ENCODE measurements around the gene DCUN1D2. TPM values are rescaled to one million over a fixed set of nuclear protein-coding genes. Genes with fewer than 3 reads are reported as not detected.

DCUN1D2 gene
- polyA plus RNA-seq, 4 donors = 7.3 to 19.2 (median 15.7) TPM

DNA sequence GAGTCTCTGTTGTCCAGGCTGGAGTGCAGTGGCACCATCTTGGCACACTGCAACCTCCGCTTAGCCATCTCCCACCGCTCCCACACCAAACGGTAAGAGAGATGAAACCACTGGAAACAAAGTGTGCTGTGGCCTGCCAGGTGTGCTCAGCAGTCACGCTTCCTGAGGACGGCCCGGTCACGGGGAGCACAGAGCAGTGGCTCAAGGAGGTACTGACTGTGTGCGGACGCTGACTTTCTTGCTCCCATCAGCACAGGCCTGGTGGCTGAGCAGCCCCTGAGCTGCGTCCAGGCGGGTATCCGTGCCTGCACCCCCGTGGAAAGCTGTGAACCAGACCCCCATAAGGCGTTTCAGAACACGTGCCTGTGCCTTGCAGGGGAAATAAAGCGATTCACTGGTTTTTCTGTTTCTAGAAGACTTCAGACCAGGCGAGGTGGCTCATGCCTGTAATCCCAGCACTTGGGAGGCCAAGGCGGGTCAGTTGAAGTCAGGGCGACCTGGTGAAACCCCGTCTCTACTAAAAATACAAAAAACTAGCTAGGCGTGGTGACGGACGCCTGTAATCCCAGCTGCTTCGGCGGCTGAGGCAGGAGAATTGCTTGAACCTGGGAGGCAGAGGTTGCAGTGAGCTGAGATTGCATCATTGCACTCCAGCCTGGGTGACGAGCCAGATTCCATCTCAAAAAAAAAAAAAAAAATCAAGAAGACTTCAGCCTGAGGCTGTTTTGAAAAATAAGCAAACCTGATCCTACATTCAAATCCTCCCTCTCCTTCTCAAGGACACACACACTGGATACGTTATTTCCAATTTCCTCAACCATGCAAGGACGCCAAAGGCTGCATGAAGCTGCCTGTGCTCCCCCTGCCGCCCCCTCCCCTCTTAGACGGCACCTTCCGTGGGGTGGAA is 62.7 kb downstream of the DCUN1D2 start:
- 87 to 88% (median 88%) methylated on average over 31 of the region's 31 CpGs for WGBS, 3 donors
- no peak for DNase-seq
- no peak overlapping the region for H3K27ac ChIP-seq (ENCODE audit: low read depth in 1 of 3, low read length in 2 of 3)
- FAIRE-seq = no peak
- no peaks in the 10 kb centered on the region for H3K4me1 ChIP-seq (ENCODE audit: control insufficient read depth in 3 of 3, insufficient read depth in 2 of 3, low read depth in 1 of 3, low read length in 2 of 3)
- H3K4me3 ChIP-seq (ENCODE audit: low read depth in 1 of 3, low read length in 3 of 3) = no peak overlapping the region
- H3K27me3 ChIP-seq (ENCODE audit: control insufficient read depth in 3 of 3, insufficient read depth in 3 of 3, low read length in 3 of 3) = no peaks in the 10 kb centered on the region
- no peaks in the 10 kb centered on the region for H3K36me3 ChIP-seq (ENCODE audit: control insufficient read depth in 3 of 3, insufficient read depth in 2 of 3, low read depth in 1 of 3, low read length in 3 of 3)
- H3K9me3 ChIP-seq (ENCODE audit: control insufficient read depth in 2 of 2, insufficient read depth in 1 of 2, low read depth in 1 of 2, low read length in 1 of 2) = no peaks in the 10 kb centered on the region

DNA sequence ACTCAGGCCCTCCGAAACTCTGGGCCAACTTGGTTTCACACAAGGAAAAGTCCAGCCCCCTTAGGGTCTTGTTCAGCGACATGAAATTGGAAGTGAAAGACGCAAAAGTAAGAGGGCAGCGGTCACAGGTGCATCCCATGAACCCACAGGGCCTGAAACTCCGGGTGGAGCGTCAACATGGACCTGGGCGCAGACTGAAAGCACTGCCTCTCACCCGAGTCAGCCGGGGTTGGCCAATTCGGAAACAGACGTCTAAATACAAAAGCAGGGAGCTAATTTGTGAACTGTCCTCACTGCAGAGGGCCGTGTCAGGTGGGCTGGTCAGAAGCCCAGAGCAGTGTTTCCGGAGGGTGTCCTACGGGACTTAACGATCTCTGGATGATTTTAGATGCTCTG is 63.9 kb downstream of the DCUN1D2 start:
- Histone ChIP-seq H3K9me3 (ENCODE audit: control insufficient read depth in 2 of 2, insufficient read depth in 1 of 2, low read depth in 1 of 2, low read length in 1 of 2) (no peaks in the 10 kb centered on the region), H3K36me3 (ENCODE audit: control insufficient read depth in 3 of 3, insufficient read depth in 2 of 3, low read depth in 1 of 3, low read length in 3 of 3) (no peaks in the 10 kb centered on the region), H3K4me1 (ENCODE audit: control insufficient read depth in 3 of 3, insufficient read depth in 2 of 3, low read depth in 1 of 3, low read length in 2 of 3) (no peaks in the 10 kb centered on the region), H3K27me3 (ENCODE audit: control insufficient read depth in 3 of 3, insufficient read depth in 3 of 3, low read length in 3 of 3) (no peaks in the 10 kb centered on the region), H3K4me3 (ENCODE audit: low read depth in 1 of 3, low read length in 3 of 3) (no peak overlapping the region), H3K27ac (ENCODE audit: low read depth in 1 of 3, low read length in 2 of 3) (no peak overlapping the region)
- no peak for FAIRE-seq
- no peak for DNase-seq
- WGBS, 3 donors = 92 to 94% (median 93%) methylated on average over 15 of the region's 15 CpGs

DNA sequence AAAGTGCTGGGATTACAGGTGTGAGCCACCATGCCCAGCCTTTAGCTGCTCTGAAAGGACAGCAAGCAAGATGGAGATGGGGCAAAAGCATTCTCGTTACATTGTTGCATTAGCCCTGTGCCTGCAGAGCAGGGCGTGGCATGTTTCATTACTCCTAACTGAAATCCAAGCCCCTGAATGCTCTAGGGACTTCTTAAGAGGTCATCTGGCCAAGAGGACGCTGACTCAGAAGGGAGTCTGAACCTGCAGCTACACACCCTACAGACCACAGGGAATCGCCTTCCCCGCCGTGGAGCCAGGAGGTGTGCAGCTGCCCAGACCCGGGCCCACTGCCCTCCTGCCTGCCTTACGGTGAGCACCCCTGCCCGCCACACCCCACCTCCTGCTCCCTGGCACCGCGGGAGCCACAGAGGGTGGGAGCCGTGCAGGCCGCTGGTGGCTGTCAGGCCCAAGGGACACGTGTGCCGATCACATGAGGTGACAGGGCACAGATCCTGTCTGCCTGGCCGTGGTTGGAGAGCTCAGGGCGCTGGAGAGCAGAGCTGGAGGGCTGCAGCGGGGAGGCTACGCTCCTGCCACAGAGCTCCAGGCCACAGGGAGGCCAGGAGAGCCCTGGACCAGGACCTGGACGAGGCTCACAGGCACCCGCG is 64.4 kb downstream of the DCUN1D2 start:
- H3K4me1 ChIP-seq (ENCODE audit: control insufficient read depth in 3 of 3, insufficient read depth in 2 of 3, low read depth in 1 of 3, low read length in 2 of 3) = no peaks in the 10 kb centered on the region
- no peaks in the 10 kb centered on the region for H3K27me3 ChIP-seq (ENCODE audit: control insufficient read depth in 3 of 3, insufficient read depth in 3 of 3, low read length in 3 of 3)
- FAIRE-seq (no peak), DNase-seq (no peak)
- H3K9me3 ChIP-seq (ENCODE audit: control insufficient read depth in 2 of 2, insufficient read depth in 1 of 2, low read depth in 1 of 2, low read length in 1 of 2) = no peaks in the 10 kb centered on the region
- no peak overlapping the region for H3K27ac ChIP-seq (ENCODE audit: low read depth in 1 of 3, low read length in 2 of 3)
- H3K4me3 ChIP-seq (ENCODE audit: low read depth in 1 of 3, low read length in 3 of 3) = no peak overlapping the region
- no peaks in the 10 kb centered on the region for H3K36me3 ChIP-seq (ENCODE audit: control insufficient read depth in 3 of 3, insufficient read depth in 2 of 3, low read depth in 1 of 3, low read length in 3 of 3)
- WGBS, 3 donors = 93% methylated on average over 15 to 22 of the region's 22 CpGs

DNA sequence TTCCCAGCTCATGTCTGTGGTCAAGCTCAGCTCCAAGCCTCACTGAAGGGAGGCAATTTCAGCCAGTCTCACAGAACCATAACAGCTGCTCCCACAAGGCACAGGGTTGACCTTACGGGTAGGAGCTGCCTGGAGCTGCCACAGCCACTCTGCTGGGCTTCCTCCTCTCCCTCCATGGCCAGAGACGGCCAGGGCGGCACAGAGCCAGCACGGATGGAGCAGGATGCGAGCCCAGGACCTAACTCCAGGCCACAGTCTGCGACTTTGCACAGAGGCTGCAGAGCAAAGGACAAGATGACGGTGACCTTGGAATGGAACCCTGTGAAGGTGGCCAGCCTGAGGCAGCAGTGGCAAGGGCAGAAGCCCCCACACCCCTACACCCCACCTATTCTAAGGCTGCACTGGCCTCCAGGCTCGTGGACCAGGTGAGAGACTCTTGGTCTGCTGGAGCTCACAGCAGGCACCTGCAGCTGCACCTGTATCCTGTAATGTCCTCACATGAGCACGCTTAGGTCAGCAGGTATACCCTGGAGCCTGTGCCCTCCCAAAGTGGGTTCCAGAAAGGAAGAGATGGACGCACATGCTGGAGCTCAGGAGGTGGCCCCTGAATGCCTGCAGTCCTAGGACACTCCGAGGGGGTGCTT is 66.9 kb downstream of the DCUN1D2 start:
- Histone ChIP-seq H3K4me1 (ENCODE audit: control insufficient read depth in 3 of 3, insufficient read depth in 2 of 3, low read depth in 1 of 3, low read length in 2 of 3) (no peaks in the 10 kb centered on the region), H3K27ac (ENCODE audit: low read depth in 1 of 3, low read length in 2 of 3) (no peak overlapping the region), H3K27me3 (ENCODE audit: control insufficient read depth in 3 of 3, insufficient read depth in 3 of 3, low read length in 3 of 3) (peaks cover 0 to under 1% (median 0%) of the 10 kb centered on the region in 3 donors), H3K4me3 (ENCODE audit: low read depth in 1 of 3, low read length in 3 of 3) (no peak overlapping the region), H3K36me3 (ENCODE audit: control insufficient read depth in 3 of 3, insufficient read depth in 2 of 3, low read depth in 1 of 3, low read length in 3 of 3) (no peaks in the 10 kb centered on the region), H3K9me3 (ENCODE audit: control insufficient read depth in 2 of 2, insufficient read depth in 1 of 2, low read depth in 1 of 2, low read length in 1 of 2) (no peaks in the 10 kb centered on the region)
- DNase-seq (no peak), FAIRE-seq (no peak)
- 81 to 87% (median 86%) methylated on average over 11 of the region's 11 CpGs for WGBS, 3 donors

DNA sequence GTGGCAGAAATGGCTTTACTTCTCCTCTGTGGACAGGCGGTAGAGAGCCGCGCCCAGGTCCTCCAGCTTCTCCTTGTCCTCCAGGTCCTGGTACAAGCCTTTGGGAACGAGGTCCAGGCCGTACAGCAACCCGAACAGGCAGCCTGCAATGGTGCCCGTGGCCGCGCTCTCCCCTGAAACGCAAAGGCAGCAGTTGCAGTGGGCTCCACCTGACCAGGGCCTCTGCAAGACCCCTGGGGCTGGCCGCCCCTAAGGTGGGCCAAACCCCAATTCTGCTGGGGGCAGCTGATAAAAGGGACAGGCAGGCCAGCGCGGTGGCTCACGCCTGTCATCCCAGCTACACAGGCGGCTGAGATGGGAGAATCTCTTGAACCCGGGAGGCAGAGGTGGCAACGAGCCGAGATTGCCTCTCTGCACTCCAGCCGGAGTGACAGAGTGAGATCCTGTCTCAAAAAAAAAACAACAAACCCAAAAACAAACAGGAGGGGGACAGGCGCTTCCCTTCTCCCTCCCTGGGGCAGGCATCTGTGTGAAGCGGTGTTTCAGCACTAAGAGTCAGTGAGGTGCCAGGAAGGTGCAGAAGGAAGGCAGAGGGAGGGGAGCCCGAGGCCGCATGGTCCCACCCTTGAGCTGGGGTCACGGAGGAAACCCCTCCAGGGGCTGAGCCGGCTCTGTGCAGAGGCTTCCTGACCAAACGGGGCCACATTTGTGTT is 67.5 kb downstream of the DCUN1D2 start:
- no peak for DNase-seq
- WGBS, 3 donors = 85 to 87% (median 86%) methylated on average over 25 to 26 of the region's 26 CpGs
- Histone ChIP-seq H3K27ac (ENCODE audit: low read depth in 1 of 3, low read length in 2 of 3) (peak overlapping the region in 1 of 3 donors; percentile 60), H3K36me3 (ENCODE audit: control insufficient read depth in 3 of 3, insufficient read depth in 2 of 3, low read depth in 1 of 3, low read length in 3 of 3) (no peaks in the 10 kb centered on the region), H3K4me1 (ENCODE audit: control insufficient read depth in 3 of 3, insufficient read depth in 2 of 3, low read depth in 1 of 3, low read length in 2 of 3) (no peaks in the 10 kb centered on the region), H3K9me3 (ENCODE audit: control insufficient read depth in 2 of 2, insufficient read depth in 1 of 2, low read depth in 1 of 2, low read length in 1 of 2) (no peaks in the 10 kb centered on the region), H3K4me3 (ENCODE audit: low read depth in 1 of 3, low read length in 3 of 3) (no peak overlapping the region), H3K27me3 (ENCODE audit: control insufficient read depth in 3 of 3, insufficient read depth in 3 of 3, low read length in 3 of 3) (peaks cover 0 to 2% (median 0%) of the 10 kb centered on the region in 3 donors)
- FAIRE-seq = no peak

DNA sequence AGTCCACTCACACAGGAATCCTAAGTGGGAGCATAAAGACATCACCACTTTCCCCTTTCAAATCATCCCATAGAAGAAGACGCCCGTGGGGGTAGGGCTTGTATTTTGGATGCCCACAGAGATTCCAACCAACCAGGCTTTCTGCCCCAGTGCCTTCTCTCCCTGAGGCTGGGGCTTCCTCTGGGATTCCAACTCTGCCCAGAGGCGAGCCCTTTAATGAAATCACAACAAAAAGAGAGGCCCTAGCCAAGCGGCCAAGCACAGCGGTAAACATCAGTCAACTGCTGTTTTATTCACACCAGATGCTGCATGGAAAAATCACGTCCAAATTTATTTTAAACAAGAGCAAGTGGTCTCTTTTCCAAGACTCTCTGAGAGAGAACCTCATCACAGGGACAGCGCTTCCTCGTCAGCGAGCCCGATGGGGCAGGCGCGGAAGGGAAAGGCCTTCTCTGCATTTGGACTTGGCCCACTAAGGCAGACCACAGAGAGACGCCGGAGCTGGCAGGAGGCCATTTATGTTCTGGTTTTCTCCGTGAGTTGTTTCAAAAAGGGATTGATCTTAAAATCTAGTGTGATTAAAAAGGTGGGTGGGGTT is 68.7 kb downstream of the DCUN1D2 start:
- FAIRE-seq = no peak

DNA sequence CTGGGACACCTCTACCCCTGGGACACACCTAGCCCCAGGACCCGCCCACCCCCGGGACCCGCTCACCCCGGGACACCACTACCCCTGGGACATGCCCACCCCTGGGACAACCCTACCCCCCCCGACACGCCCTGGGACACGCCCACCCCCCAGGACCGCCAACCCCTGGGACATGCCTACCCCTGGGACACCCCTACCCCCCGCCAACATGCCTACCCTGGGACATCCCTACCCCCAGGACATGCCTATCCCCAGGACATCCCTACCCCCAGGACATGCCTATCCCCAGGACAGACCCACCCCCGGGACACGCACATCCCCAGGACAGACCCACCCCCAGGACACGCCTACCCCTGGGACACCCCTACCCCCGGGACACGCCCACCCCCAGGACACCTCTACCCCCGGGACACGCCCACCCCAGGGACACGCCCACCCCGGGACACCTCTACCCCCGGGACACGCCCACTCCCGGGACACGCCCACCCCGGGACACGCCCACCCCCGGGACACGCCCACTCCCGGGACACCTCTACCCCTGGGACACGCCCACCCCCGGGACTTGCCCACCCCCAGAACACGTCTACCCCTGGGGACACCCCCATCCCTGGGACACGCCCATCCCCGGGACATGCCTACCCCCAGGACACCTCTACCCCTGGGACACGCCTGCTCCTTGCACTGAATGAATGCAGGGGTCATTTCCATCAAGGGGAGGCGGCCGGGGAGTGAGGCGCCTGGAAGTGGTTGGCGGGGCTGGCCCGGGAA is 69.5 kb downstream of the DCUN1D2 start:
- Histone ChIP-seq H3K27ac (ENCODE audit: low read depth in 1 of 3, low read length in 2 of 3) (peak overlapping the region in 1 of 3 donors; percentile 67), H3K27me3 (ENCODE audit: control insufficient read depth in 3 of 3, insufficient read depth in 3 of 3, low read length in 3 of 3) (peaks cover 0 to 2% (median 0%) of the 10 kb centered on the region in 3 donors), H3K4me3 (ENCODE audit: low read depth in 1 of 3, low read length in 3 of 3) (no peak overlapping the region), H3K4me1 (ENCODE audit: control insufficient read depth in 3 of 3, insufficient read depth in 2 of 3, low read depth in 1 of 3, low read length in 2 of 3) (no peaks in the 10 kb centered on the region), H3K36me3 (ENCODE audit: control insufficient read depth in 3 of 3, insufficient read depth in 2 of 3, low read depth in 1 of 3, low read length in 3 of 3) (no peaks in the 10 kb centered on the region), H3K9me3 (ENCODE audit: control insufficient read depth in 2 of 2, insufficient read depth in 1 of 2, low read depth in 1 of 2, low read length in 1 of 2) (no peaks in the 10 kb centered on the region)
- DNase-seq (no peak), FAIRE-seq (no peak)
- WGBS, 3 donors = 56 to 69% (median 68%) methylated on average over 18 to 38 of the region's 38 CpGs

More for the DNA sequence above, 68.7 kb downstream of the DCUN1D2 start:
- DNase-seq = peak in 1 of 2 donors; percentile 30
- H3K4me3 ChIP-seq (ENCODE audit: low read depth in 1 of 3, low read length in 3 of 3) = no peak overlapping the region
- 66 to 91% (median 88%) methylated on average over 15 of the region's 15 CpGs for WGBS, 3 donors
- H3K4me1 ChIP-seq (ENCODE audit: control insufficient read depth in 3 of 3, insufficient read depth in 2 of 3, low read depth in 1 of 3, low read length in 2 of 3) = no peaks in the 10 kb centered on the region
- H3K27me3 ChIP-seq (ENCODE audit: control insufficient read depth in 3 of 3, insufficient read depth in 3 of 3, low read length in 3 of 3) = peaks cover 0 to 2% (median 0%) of the 10 kb centered on the region in 3 donors
- H3K36me3 ChIP-seq (ENCODE audit: control insufficient read depth in 3 of 3, insufficient read depth in 2 of 3, low read depth in 1 of 3, low read length in 3 of 3) = no peaks in the 10 kb centered on the region
- no peaks in the 10 kb centered on the region for H3K9me3 ChIP-seq (ENCODE audit: control insufficient read depth in 2 of 2, insufficient read depth in 1 of 2, low read depth in 1 of 2, low read length in 1 of 2)
- H3K27ac ChIP-seq (ENCODE audit: low read depth in 1 of 3, low read length in 2 of 3) = peak overlapping the region in 2 of 3 donors; percentile 53 to 67
